H4 (cell line): ENCODE measurements around the gene PATL2. TPM values are rescaled to one million over a fixed set of nuclear protein-coding genes. Genes with fewer than 3 reads are reported as not detected.
A peak's percentile ranks its signal among the peaks of the same experiment; 100 is the strongest.
"Not testable (repeated sequence)": the region's sequence is repeated elsewhere in the genome, so short reads cannot be mapped to it uniquely, and the experiment has no call there.

Experiments
- DNase-seq: peaks from one replicate; pipeline ENCODE4 v3.0.0-alpha.2; 2015; ENCODE audit warnings: low spot score
- total RNA-seq: library from RNA; depleted of rRNA; stranded (reverse); fragments of >200 nt; shearing (Covaris generic); gene quantifications from 2 replicates; pipeline ENCODE4 v1.2.3, GENCODE V29; 2014

The PATL2 gene
- total RNA-seq, 1 experiment from 2014 or later, result 0.77 TPM

DNA sequence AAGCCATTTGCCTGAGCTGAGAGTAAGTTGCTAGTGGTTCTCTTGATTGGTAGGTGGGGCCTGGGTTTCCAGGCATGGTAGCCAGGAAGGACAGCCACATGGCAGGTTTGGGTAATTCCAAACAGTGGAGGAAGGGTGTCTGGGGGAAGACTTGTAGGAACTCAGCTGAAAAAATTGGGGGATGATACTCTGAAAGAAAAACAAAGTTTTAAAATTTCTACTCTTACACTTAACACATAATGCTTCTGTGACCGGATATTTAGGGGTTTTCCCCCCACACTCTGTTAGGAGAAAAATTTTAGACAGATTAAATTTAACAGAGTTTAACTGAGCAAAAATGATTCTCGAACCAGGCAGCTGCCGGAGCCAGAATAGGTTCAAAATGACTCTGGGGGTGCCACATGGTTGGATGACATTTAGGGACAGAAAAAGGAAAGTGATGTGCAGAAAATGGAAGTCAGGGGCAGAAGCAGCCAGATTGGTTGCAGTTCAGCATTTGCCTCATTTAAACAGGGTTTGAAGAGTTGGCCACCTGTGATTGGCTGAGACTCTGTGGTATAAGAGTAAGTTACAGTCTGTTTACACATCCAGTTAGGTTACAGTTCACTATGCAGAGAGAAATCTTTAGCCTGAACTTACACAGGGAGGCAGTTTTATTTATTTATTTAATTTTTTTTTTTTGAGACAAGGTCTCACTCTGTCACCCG, 8.3 kb upstream of the PATL2 start:
- peak; percentile 75 for DNase-seq

DNA sequence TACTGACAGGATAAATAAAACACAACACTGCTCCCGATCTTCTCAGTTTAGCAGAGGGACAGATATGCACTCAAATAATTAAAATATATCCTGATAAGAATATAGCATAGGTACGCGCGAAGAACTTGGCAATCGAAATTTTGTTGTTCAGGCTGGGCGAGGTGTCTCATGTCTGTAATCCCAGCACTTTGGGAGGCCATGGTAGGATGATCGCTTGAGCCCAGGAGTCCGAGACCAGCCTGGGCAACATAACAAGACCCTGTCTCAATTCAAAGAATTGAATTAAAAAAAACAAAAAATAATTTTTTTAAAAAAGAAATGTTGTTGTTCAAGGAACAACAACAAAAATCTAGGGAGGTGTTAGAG, 7.8 kb upstream of the PATL2 start:
- no peak for DNase-seq

DNA sequence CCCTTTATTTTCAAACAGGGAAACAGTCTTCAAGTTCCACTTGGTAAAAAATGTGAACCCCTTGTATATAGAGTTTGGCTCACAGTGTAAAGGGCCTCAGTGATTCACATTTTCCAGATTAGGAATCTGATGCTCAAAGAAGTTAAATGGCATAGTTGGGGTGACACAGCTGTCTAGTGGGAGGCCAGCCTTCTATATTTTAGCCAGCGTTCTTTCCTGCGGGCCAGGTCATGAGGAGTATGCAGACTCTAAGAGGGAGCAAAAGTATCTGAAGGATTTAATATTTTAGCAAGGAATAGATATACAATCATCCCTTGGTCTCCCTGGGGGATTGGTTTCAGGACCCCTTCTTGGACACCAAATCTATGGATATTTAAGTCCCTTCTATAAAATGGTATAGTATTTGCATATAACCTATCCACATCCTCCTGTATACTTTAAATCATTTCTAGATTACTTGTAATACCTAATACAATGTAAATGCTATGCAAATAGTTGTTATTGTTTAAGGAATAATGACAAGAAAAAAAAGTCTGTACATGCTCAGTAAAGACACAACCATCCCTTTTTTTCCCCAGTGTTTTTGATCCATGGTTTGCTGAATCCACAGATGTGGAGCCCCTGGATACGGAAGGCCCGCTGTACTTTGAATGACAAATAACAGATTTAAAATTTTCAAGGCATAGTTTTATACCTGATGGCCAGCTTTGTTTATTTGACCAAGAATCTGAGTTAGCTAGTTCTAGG, 7.2 kb upstream of the PATL2 start:
- no peak for DNase-seq

DNA sequence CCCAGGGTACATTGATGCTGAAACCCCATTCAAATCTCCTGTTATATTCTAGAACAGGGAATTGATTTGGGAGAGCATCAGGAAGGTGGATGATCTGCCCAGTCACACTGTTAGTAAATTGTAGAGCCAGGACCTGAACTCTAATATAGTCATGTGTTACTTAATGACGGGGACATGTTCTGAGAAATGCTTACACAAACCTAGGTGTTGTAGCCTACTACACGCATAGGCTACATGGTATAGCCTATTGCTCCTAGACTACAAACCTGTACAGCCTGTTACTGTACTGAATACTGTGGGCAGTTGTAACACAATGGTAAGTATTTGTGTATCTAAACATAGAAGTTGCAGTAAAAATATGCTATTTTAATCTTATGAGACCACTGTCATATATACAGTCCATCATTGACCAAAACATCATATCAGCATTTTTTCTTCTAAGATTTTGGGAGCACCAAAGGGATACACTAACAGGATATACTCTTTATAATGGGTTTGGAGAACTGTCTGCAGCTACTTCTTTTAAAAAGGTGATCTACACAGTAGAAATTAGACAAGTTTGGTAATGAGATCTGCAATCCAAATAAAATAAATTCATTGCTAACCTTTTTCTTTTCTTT, 6.0 kb upstream of the PATL2 start:
- DNase-seq, result no peak

DNA sequence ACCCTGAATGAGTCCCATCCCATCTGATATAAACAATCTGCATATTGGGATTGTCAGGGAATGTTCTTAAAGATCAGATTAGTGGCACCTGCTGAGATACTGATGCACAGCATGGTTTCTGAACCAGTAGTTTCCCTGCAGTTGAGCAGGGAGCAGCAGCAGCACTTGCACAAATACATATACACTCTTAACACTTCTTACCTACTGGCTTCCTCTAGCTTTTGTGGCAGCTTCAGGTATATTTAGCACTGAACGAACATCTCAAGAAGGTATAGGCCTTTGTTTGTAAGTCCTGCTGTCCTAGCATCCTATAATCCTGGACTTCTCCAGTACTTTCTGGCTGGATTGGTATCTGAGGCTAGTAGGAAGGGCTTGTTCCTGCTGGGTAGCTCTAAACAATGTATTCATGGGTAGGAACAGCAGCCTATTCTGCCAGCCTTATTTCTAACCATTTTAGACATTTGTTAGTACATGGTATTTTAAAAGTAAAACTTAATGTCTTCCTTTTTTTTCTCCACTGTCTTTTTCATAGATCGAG, 4.7 kb upstream of the PATL2 start:
- DNase-seq, result no peak

DNA sequence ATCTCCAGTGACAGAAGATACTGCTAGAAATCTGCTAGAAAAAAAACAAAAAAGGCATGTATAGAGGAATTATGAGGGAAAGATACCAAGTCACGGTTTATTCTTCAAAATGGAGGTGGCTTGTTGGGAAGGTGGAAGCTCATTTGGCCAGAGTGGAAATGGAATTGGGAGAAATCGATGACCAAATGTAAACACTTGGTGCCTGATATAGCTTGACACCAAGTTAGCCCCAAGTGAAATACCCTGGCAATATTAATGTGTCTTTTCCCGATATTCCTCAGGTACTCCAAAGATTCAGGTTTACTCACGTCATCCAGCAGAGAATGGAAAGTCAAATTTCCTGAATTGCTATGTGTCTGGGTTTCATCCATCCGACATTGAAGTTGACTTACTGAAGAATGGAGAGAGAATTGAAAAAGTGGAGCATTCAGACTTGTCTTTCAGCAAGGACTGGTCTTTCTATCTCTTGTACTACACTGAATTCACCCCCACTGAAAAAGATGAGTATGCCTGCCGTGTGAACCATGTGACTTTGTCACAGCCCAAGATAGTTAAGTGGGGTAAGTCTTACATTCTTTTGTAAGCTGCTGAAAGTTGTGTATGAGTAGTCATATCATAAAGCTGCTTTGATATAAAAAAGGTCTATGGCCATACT, 4.1 kb upstream of the PATL2 start:
- DNase-seq, result no peak

DNA sequence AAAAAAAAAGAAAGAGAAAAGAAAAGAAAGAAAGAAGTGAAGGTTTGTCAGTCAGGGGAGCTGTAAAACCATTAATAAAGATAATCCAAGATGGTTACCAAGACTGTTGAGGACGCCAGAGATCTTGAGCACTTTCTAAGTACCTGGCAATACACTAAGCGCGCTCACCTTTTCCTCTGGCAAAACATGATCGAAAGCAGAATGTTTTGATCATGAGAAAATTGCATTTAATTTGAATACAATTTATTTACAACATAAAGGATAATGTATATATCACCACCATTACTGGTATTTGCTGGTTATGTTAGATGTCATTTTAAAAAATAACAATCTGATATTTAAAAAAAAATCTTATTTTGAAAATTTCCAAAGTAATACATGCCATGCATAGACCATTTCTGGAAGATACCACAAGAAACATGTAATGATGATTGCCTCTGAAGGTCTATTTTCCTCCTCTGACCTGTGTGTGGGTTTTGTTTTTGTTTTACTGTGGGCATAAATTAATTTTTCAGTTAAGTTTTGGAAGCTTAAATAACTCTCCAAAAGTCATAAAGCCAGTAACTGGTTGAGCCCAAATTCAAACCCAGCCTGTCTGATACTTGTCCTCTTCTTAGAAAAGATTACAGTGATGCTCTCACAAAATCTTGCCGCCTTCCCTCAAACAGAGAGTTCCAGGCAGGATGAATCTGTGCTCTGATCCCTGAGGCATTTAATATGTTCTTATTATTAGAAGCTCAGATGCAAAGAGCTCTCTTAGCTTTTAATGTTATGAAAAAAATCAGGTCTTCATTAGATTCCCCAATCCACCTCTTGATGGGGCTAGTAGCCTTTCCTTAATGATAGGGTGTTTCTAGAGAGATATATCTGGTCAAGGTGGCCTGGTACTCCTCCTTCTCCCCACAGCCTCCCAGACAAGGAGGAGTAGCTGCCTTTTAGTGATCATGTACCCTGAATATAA, 2.2 kb upstream of the PATL2 start:
- DNase-seq, result no peak

DNA sequence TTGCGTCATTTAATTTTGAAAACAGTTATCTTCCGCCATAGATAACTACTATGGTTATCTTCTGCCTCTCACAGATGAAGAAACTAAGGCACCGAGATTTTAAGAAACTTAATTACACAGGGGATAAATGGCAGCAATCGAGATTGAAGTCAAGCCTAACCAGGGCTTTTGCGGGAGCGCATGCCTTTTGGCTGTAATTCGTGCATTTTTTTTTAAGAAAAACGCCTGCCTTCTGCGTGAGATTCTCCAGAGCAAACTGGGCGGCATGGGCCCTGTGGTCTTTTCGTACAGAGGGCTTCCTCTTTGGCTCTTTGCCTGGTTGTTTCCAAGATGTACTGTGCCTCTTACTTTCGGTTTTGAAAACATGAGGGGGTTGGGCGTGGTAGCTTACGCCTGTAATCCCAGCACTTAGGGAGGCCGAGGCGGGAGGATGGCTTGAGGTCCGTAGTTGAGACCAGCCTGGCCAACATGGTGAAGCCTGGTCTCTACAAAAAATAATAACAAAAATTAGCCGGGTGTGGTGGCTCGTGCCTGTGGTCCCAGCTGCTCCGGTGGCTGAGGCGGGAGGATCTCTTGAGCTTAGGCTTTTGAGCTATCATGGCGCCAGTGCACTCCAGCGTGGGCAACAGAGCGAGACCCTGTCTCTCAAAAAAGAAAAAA, 1.4 kb upstream of the PATL2 start:
- DNase-seq, result peak; percentile 89

DNA sequence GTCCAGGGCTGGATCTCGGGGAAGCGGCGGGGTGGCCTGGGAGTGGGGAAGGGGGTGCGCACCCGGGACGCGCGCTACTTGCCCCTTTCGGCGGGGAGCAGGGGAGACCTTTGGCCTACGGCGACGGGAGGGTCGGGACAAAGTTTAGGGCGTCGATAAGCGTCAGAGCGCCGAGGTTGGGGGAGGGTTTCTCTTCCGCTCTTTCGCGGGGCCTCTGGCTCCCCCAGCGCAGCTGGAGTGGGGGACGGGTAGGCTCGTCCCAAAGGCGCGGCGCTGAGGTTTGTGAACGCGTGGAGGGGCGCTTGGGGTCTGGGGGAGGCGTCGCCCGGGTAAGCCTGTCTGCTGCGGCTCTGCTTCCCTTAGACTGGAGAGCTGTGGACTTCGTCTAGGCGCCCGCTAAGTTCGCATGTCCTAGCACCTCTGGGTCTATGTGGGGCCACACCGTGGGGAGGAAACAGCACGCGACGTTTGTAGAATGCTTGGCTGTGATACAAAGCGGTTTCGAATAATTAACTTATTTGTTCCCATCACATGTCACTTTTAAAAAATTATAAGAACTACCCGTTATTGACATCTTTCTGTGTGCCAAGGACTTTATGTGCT, 721 bp upstream of the PATL2 start:
- DNase-seq, result no peak

DNA sequence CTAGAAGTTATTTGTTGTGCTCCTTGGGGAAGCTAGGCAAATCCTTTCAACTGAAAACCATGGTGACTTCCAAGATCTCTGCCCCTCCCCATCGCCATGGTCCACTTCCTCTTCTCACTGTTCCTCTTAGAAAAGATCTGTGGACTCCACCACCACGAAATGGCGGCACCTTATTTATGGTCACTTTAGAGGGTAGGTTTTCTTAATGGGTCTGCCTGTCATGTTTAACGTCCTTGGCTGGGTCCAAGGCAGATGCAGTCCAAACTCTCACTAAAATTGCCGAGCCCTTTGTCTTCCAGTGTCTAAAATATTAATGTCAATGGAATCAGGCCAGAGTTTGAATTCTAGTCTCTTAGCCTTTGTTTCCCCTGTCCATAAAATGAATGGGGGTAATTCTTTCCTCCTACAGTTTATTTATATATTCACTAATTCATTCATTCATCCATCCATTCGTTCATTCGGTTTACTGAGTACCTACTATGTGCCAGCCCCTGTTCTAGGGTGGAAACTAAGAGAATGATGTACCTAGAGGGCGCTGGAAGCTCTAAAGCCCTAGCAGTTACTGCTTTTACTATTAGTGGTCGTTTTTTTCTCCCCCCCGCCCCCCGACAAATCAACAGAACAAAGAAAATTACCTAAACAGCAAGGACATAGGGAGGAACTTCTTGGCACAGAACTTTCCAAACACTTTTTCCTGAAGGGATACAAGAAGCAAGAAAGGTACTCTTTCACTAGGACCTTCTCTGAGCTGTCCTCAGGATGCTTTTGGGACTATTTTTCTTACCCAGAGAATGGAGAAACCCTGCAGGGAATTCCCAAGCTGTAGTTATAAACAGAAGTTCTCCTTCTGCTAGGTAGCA, 657 bp downstream of the PATL2 start:
- DNase-seq, result no peak

DNA sequence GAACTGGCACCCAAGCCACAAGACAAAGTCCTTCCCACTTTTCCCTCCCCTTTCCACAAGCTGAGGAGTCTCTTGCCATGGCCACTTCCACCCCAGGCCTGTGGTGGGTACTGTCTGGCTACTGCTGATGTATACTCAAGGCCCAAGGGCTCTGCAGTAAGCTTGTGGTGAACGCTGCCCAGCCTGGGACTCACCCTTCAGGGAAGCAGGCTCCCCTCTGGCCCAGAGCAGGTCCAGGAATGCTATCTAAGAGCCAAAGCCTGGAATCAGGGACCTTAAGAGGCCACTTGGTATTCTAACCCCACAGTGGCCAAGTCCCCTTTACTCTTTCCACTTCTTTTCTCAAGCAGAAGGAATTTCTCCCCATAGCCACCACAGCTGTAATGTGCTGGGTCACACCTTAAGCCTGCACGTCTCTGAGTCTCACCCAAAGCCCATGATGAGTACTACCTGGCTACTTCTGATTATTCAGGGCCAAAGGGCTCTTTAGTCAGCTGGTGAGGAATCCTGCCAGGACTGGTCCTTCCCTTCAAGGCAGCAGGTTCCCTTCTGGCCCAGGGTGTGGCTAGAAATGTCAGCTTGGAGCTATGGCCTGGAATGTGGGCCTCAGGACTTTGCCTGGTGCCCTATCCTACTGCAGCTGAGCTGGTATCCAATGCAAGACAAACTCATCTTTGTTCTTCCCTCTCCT, 4.0 kb downstream of the PATL2 start:
- DNase-seq, result no peak

DNA sequence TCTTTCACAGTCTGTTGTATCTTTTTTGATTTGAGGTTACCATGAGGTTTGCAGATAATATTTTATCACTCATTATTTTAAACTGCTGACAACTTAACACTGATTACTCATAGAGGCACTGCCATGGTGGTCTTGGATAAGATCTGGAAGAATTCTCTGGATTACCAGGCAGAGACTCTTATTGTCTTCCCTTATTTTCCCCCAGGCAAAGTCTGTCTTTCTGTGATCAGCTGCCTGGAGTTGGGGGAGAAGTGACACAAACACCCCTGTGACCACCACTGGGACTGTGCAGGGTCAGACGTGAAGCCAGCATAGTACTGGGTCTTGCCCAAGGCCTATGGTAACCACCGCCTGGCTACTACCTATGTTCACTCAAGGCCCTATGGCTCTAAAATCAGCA, 4.7 kb downstream of the PATL2 start:
- no peak for DNase-seq

DNA sequence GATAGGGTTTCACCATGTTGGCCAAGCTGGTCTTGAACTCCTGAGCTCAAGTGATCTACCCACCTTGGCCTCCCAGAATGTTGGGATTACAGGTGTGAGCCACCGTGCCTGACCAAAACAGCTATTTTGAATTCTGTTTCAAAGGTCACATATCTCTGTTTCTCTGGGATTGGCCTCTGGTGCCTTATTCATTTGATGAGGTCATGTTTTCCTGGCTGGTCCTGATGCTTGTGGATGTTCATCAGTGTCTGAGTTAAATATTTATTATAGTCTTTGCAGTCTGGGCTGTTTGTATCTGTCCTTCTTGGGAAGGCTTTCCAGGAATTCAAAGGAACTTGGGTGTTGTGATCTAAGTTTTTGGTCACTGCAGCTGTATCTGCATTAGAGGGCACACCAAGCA, 5.1 kb downstream of the PATL2 start:
- no peak for DNase-seq

DNA sequence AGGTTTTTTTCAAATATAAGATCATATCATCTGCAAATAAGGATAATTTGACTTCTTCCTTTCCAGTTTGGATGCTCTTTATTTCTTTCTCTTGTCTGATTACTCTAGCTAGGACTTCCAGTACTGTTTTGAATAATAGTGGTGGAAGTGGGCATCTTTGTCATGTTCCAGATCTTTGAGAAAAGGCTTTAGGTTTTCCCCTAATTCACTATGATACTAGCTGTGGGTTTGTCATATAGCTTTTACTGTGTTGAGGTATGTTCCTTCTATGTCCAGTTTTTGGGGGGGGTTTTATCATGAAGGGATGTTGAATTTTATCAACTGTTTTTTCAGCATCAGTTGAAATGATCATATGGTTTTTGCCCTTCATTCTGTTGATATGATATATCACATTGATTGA, 10.4 kb downstream of the PATL2 start:
- not testable (repeated sequence) for DNase-seq

DNA sequence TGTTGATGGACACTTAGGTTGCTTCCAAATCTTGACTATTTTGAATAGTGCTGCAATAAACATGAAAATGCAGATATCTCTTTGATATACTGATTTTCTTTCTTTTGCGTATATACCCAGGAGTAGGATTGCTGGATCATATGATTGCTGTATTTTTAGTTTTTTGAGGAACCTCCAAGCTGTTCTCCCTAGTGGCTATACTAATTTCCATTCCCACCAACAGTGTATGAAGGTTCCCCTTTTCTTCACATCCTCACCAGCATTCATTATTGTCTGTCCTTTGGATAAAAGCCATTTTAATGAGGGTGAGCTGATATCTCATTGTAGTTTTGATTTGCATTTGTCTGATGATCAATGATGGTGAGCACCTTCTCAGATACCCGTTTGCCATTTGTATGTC, 12.5 kb downstream of the PATL2 start:
- DNase-seq, result no peak

DNA sequence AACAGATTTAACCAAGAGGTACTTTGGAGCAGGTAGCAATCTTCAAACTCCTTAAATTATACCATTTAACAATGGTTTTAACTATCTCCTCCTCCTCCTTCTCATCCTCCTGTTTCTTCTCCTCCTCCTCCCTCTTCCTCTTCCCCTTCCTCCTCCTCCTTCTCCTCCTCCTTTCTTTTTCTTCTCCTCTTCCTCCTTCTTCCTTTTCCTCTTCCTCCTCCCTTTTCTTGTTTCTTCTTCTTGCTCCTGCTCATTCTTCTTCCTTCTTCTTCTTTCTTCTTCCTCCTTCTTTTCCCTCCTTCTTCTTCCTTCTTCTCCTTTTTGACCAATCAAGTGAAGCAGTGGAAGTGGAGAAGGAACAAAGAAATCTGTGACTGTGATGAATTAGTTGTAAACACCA, 14.1 kb downstream of the PATL2 start:
- no peak for DNase-seq

DNA sequence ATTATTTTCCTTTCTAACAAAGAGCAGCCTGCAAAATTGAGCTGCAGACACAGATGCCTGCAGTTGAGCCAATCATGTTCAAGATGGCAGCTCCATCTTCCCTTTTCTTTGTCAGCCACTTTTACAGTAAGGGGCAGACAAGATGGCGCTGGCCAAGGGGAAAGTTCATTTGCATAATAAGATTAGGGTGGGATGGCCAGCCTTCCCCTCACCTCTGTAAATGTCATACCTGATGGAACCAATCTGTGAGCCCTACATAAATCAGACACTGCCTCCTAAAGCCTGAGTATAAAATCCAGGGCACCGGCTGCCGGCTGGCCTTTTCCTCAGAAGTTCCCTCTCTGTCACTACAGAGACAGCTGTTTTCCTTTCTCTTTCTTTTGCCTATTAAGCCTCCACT, 15.8 kb downstream of the PATL2 start:
- no peak for DNase-seq

DNA sequence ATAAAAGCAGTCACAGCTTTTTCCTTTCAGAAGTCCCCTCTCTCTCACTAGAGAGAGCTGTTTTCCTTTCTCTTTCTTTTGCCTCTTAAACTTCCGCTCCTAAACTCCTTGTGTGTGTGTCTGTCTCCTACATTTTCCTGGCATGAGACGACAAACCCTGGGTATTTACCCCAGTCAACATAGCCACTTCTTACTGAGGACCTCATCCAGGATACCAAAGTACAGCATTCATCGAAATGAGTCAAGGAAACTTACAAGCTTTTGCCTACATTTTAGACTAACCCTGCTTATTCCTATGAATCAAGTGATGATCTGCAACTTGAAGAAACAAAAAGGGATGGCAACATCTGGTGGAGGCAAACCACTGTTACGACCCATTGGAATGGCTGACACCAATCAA, 16.7 kb downstream of the PATL2 start:
- no peak for DNase-seq

DNA sequence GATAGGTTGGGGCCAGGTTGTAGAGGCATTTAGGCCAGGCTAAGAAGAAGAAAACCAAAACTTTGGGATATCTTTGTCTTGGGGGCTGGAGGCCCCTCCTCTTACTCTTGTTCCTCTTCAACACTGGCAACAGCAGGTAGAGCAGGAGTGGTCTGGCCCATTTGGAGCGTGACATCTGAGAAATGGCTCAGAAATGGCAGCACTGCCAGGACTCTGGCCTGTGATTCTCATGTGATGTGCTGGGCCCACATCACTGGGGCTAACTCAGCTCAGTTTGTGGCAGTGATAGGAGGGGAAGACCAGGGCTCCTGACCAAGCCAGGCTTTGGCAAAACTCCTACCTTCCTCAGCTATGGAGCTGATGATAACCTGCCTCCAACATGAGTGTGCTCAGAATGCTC, 18.5 kb downstream of the PATL2 start:
- no peak for DNase-seq
